Measurements from ENCODE around the gene BMPER.

DNA sequence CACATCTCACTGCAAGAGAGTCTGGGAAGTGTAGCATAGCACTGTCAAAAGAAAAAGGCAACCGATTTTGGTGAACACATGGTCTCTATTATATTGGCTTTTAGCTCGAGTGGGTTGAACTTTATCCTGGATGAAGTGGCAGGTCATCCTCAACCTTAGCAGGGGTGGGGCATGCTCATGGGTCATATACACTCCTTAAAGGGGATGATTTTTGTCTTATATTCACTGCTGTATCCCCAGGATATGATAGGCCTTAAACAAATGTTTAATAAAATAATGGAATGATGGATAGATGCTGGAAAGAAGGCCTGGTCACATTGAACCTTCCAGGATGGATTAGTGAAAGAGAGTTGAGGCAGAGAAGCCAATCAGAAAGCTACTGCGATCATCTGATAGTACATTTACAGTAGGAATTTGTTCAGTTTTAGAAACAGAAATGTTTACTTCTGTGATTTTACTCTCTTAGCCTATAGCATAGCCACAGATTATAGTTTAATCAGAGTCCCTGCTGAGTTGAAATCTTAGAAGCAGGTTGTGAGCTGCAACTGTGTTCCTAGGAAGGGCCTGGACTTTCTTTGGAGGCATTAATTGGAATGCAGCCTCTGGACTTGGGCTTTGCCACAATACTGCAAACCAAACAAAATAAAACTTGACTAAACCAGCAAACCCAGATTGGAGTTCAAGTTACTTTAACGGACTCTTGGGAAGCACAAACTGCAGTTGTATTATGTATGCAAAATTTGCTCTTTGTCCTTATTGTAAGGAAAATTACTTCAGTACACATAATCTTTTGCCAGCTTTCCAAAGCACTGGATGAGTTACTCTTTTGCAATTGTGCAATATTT, 138.3 kb downstream of the BMPER start:
- TF ChIP-seq POLR2A (IDR thresholded peaks at IDR 0.05; ENCODE audit: low read depth, low read length) (no peak), RCOR1 (conservative IDR thresholded peaks at IDR 0.05; ENCODE audit: low read depth, low read length) (no peak), CTCF (IDR thresholded peaks at IDR 0.05 in 2 of 3, conservative IDR thresholded peaks at IDR 0.05 in 1 of 3; ENCODE audit: control insufficient read depth in 2 of 3, extremely low read depth in 1 of 3, insufficient read depth in 1 of 3, low read depth in 3 of 3, low read length in 3 of 3) (no peak), RAD51 (IDR thresholded peaks at IDR 0.05) (no peak), ELK1 (IDR thresholded peaks at IDR 0.05; ENCODE audit: low read depth, low read length) (no peak), MAX (IDR thresholded peaks at IDR 0.05; ENCODE audit: low read depth, low read length) (no peak), FOXK2 (IDR thresholded peaks at IDR 0.05) (no peak), SMC3 (IDR thresholded peaks at IDR 0.05; ENCODE audit: borderline replicate concordance, low read length) (no peak), DPF2 (IDR thresholded peaks at IDR 0.05) (no peak), MXI1 (IDR thresholded peaks at IDR 0.05; ENCODE audit: low read depth, low read length) (no peak)
